ENCODE data around the gene KCNIP4.

- TF ChIP-seq POLR2AphosphoS5 (IDR thresholded peaks at IDR 0.05; ENCODE audit: borderline replicate concordance, low read depth, low read length) (no peak), EZH2 (IDR thresholded peaks at IDR 0.05) (no peak), FOXP2 (optimal IDR thresholded peaks at IDR 0.05; ENCODE audit: control extremely low read depth, extremely low read length, insufficient read depth) (no peak)
Observed at GRCh38 chr4:20925176-20925575, 1023.4 kb downstream of the KCNIP4 start.
